Duodenal mucosa (tissue), 2 donors: ENCODE data around the gene OR1C1.
"Not testable (repeated sequence)": the region's sequence is repeated elsewhere in the genome, so short reads cannot be mapped to it uniquely, and the experiment has no call there.

Source experiments
- H3K27ac ChIP-seq: one replicate; pipeline ENCODE4 v1.7.0; 2013; ENCODE audit warnings: low read depth, low read length
- H3K27me3 ChIP-seq, 2 donors: one replicate each; pipeline ENCODE4 v1.7.0; 2013; ENCODE audit warnings: low read length in 2 of 2, control low read depth in 1 of 2; ENCODE audit not compliant: insufficient read depth in 2 of 2, control insufficient read depth in 1 of 2
- H3K36me3 ChIP-seq, 2 donors: one replicate each; pipeline ENCODE4 v1.7.0; 2013; ENCODE audit warnings: low read length in 2 of 2, control low read depth in 1 of 2; ENCODE audit not compliant: insufficient read depth in 2 of 2, control insufficient read depth in 1 of 2
- H3K4me1 ChIP-seq, 2 donors: one replicate each; pipeline ENCODE4 v1.7.0; 2013; ENCODE audit warnings: low read length in 2 of 2, control low read depth in 1 of 2; ENCODE audit not compliant: insufficient read depth in 2 of 2, control insufficient read depth in 1 of 2
- H3K4me3 ChIP-seq, 2 donors: one replicate each; pipeline ENCODE4 v1.7.0; 2013; ENCODE audit warnings: low read length in 2 of 2, low read depth in 1 of 2
- H3K9ac ChIP-seq, 2 donors: one replicate each; pipeline ENCODE4 v1.7.0; 2013; ENCODE audit warnings: low read length in 2 of 2, low read depth in 1 of 2
- H3K9me3 ChIP-seq, 2 donors: one replicate each; pipeline ENCODE4 v1.7.0; 2013; ENCODE audit warnings: low read length in 2 of 2, control low read depth in 1 of 2; ENCODE audit not compliant: control insufficient read depth in 1 of 2

Gene OR1C1

DNA sequence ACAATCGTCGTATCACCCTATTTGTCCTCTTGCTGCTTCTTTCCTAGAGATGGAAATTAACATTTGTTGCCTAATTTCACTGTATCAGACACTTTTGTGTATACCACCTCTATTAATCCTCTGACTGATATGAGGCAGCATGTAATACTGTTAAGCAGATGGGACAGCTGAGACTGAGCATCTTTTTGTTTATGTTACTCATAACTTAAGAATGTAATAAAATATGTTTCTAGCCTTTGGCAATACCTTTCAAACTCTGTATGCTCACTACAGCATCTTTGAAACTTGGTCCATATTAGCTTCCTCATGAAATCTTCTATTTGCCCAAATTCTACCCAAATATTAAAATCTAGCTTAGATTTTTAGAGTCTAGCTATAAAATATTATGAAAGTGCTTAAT, 19.6 kb downstream of the OR1C1 start:
- Histone ChIP-seq H3K4me3 (no peak overlapping the region), H3K9me3 (peaks cover 0 to 4% of the 10 kb centered on the region in 2 donors), H3K4me1 (no peaks in the 10 kb centered on the region), H3K9ac (no peak overlapping the region), H3K27ac (no peak overlapping the region), H3K36me3 (no peaks in the 10 kb centered on the region), H3K27me3 (no peaks in the 10 kb centered on the region)

DNA sequence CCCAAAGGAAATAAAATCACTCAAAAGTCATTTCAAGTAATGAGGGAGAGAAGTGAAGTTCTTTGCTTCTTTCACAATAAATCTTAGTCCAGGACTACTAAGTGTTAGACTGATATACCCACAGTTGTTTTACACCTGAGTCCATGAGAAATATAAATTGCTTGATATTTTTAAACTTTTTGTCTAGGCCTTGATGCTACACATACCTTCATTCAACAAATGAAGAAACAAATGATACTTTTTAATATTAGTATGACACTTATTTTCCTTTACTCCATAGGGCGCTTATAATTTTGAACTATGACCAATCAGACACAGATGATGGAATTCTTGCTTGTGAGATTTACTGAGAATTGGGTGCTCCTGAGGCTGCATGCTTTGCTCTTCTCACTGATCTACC, 22.0 kb downstream of the OR1C1 start, which contains the start of gene OR14K1:
Gene OR14K1, plus strand, starts transcription at position 301 of the 400 bp plus-strand sequence. Its CDS starts 0 bp downstream, at position 301.
- no peak within 1 kb of the TSS for H3K9ac ChIP-seq
- H3K27me3 ChIP-seq, result no peaks in the 10 kb centered on the region
- no peaks in the 10 kb centered on the region for H3K36me3 ChIP-seq
- H3K4me1 ChIP-seq, result no peaks in the 10 kb centered on the region
- H3K27ac ChIP-seq, result no peak within 1 kb of the TSS
- H3K4me3 ChIP-seq, result no peak within 1 kb of the TSS
- peaks cover 0 to 7% of the 10 kb centered on the region in 2 donors for H3K9me3 ChIP-seq

GRCh38 chr1:247721222-247721621, 39.1 kb downstream of the OR1C1 start:
- Histone ChIP-seq H3K4me1 (no peaks in the 10 kb centered on the region), H3K27ac (no peak overlapping the region), H3K9ac (no peak overlapping the region), H3K36me3 (no peaks in the 10 kb centered on the region), H3K4me3 (no peak overlapping the region), H3K9me3 (peaks cover 12 to 18% of the 10 kb centered on the region in 2 donors), H3K27me3 (no peaks in the 10 kb centered on the region)

DNA sequence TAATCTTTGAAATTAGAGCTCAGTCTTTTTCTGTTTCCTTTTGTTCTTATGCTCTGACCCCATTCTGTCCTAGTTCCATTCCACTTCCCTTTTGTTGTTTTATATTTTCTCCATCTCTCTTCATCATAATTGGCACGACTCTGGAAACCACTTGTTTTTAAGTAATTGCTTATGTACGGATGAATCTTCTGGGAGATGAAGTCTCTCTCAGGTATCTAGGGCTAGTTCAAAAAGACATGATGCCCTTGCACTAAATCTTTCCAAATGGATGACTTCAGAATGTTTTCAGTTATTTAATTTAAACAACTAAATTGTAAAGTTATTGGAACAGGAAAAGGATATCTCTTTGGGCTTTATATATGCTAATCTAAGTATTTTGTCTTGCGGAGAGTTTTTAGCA, 43.8 kb downstream of the OR1C1 start, which contains the start of gene OR6F1:
Gene OR6F1, minus strand, starts transcription at position 101 of the 400 bp plus-strand sequence. CDS start 3,891 bp downstream, outside the sequence.
- no peaks in the 10 kb centered on the region for H3K27me3 ChIP-seq
- no peak within 1 kb of the TSS for H3K9ac ChIP-seq
- no peak within 1 kb of the TSS for H3K27ac ChIP-seq
- no peaks in the 10 kb centered on the region for H3K36me3 ChIP-seq
- H3K4me1 ChIP-seq, result no peaks in the 10 kb centered on the region
- H3K4me3 ChIP-seq, result no peak within 1 kb of the TSS
- peaks cover 8 to 11% of the 10 kb centered on the region in 2 donors for H3K9me3 ChIP-seq

GRCh38 chr1:247713753-247714152, 46.6 kb downstream of the OR1C1 start:
- Histone ChIP-seq H3K36me3 (no peaks in the 10 kb centered on the region), H3K9me3 (peaks cover 0 to 7% of the 10 kb centered on the region in 2 donors), H3K27ac (no peak overlapping the region), H3K4me1 (no peaks in the 10 kb centered on the region), H3K27me3 (no peaks in the 10 kb centered on the region), H3K9ac (no peak overlapping the region), H3K4me3 (no peak overlapping the region)

GRCh38 chr1:247710681-247711080, 49.7 kb downstream of the OR1C1 start:
- not testable (repeated sequence) for H3K36me3 ChIP-seq, H3K9me3 ChIP-seq, H3K27me3 ChIP-seq, H3K4me3 ChIP-seq, H3K9ac ChIP-seq, H3K4me1 ChIP-seq, H3K27ac ChIP-seq
